A204.1 (cell line): ENCODE results near the gene KCNK2.
"Not testable (repeated sequence)": the region's sequence is repeated elsewhere in the genome, so short reads cannot be mapped to it uniquely, and the experiment has no call there.

Experiments used
- FAIRE-seq: peaks from 2 replicates; lab custom pipeline; 2012; peaks lifted over from hg19 to GRCh38; lab: Jason Lieb, UNC

KCNK2 gene

DNA sequence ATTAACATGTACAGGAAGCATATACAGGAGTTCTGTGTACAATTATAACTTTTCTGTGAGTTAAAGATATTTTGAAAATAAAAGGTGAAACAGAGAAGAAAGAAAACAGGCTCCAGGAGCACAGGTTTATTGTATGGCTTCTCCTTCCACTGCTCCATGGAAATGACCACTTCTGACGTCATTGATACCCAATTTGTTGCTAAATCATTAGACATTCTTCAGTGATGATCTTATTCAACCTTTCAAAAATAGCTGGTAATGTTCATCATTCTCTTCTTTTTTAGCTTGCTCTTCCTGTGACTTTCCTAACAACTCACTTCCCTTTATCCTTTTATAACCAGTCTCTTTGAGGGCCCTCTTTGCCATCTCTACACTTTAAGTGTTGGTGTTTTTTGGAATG, 77.8 kb downstream of the KCNK2 start:
- FAIRE-seq, result no peak

DNA sequence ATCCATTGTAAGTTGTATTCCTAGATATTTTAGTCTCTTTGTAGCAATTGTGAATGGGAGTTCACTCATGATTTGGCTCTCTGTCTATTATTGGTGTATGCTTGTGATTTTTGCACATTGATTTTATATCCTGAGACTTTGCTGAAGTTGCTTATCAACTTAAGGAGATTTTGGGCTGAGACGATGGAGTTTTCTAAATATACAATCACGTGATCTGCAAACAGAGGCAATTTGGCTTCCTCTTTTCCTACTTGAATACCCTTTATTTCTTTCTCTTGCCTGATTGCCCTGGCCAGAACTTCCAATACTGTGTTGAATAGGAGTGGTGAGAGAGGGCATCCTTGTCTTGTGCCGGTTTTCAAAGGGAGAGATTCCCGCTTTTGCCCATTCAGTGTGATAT, 80.6 kb downstream of the KCNK2 start:
- FAIRE-seq, result not testable (repeated sequence)

DNA sequence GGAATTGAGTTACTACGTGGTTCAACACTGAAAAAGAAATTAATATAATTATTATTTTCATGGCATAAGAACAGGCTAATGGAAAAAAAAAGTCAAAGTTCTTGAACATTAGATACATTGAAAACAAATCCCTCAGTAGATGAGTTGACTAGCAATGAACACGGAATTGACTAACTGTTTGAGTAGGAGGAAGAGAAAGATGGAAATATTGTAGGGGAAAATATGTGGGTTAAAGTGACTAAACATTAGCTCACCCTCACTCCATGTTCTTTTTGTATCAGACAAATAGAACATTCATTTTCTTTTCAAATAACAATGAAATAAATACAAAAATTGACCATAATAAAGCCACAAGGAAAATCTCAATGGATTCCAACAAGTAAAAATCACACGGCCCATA, 84.3 kb downstream of the KCNK2 start:
- FAIRE-seq, result no peak

DNA sequence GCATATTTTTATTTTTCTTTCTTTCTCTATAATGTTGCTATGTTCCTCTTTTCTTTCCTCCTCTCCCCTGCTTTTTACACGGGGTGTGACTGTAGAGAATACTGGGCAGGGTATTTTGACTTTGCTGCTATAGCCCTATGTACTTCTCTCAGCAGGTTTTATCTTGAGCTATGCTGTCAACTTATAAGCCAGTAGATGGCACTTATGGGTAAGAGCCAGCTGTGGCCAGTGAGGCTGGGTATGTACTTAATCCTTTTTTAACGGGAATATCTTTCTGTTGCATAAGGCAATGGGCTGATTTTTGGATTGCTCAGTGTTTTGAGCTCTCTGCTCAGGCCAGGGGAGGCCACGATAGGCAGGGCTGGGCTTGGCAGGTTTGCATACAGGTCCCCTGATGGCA, 99.0 kb downstream of the KCNK2 start:
- FAIRE-seq, result no peak

DNA sequence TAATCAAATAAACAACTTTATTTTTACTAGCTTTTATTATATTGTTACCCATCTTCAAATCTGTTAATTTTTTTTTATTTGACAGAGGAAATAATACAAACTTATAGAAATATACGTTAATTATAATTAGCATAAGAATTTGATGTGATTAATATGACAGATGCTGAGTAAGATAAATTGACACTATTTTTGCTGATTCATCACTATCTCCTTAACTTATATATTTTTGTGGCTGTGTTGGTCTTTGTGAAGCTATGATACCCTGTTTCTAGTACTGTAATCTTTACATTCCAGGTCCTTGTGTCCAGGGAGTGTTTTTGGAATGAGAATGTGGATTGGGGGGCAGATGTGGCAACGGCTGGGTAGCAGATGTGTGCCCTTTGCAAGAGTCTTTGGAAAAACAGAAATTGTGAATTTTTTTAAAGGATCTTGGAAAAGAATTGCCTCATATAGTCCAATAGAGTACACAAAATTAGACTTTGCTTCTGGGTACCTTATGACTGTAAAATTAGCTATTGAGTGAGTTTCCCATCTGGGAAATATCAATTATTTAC, 102.6 kb downstream of the KCNK2 start:
- no peak for FAIRE-seq

DNA sequence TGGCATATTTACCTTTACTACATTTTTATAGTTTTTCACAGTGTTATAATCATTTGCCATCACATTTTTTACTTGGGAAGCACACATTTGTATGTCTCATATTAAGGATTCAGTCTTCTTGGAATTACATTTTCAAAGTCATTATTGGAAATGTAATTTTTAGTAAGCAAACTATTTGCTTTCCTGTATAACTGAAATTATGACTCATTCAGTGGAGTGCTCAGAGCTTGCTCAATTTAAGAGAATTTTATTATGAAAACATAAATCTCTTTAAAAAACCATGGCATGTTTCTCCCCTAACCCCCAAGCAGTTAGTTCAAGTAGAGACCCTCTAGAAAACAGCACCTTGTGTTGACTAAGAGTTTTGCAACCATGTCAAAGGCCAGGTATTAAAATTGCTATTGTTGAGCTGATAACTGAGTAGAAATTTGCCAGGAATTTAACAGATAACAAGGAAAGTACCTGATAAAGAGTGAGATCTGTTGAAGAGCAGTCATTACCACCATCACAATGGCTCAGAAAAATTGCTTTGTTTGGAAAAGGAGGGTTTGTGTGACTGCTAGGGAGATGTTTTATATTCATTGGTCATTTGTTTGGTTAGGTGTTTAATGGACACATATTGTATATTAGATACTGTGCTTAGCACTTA, 105.9 kb downstream of the KCNK2 start:
- FAIRE-seq, result no peak

DNA sequence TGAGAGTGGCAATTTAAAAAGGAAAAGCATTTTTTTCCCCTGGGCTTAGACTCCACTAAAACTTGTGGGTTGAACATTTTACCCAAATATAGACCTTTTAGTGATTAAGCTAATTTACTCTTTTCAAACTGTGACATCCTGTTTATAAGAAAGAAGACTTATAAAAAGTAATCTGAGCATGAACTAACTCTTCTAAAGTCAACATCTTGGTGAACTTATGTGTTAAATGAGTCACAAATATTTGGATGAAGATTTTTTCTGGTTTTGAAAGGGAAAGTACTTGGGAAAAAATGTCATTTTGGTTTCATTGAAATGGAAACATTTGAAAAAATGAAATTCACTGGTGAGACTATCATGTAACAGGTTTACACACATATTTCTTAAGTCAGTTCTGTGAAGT, 109.8 kb downstream of the KCNK2 start:
- no peak for FAIRE-seq

DNA sequence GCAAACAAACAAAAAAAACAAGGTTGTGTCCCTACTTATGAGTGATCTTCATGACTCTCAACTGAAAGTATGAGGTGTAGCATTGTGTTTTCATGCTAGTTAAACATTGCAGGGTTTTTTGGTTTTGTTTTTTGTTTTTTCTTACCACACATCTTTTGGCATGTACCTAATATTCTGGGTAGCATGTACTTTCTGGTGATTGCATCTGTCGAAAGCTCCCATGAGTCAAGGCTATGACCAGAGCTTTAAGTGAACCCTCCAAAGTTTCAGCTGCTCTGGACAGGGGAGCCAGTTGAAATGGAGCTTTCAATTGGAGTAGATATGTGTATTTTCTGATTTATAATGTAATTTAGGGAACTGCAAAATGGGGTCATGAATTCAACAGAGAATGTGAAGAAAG, 115.5 kb downstream of the KCNK2 start:
- FAIRE-seq, result no peak

DNA sequence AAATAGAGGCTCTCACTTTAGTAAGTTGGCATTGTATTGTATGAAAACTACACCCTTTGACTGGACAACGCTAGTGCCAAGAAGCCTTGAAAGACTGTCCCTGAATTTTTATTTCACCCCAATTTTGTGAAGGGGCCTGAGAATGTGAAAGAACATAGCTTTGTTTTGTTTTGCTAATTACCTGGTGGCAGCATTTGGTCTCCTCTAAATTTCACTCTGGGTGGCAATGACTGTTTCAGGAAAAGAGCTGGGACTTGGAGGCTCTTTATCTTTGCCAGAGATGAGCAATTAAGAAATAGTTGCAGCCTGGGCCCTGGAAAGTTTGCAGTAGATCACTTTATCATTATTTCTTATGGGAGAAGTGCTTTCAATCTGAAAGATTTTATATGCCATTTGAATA, 117.6 kb downstream of the KCNK2 start:
- no peak for FAIRE-seq

DNA sequence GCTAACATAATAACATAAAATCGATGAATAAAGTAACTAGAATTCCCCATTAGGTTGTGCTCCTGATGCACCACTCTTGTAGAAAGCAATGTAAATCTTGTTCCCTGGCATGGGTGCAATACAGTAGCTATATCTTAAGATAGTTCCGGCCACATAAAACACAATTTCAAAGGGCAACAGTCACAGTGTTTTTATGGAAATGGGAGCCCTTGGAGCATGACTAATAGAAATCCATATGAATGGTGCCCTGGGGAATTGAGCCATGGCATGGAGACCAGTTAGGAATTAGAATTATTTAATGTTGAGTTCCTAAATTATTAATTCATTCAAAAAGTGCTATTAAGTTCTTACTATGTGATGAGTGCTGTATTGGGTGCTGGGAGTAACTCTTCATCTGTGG, 118.7 kb downstream of the KCNK2 start:
- FAIRE-seq, result no peak

DNA sequence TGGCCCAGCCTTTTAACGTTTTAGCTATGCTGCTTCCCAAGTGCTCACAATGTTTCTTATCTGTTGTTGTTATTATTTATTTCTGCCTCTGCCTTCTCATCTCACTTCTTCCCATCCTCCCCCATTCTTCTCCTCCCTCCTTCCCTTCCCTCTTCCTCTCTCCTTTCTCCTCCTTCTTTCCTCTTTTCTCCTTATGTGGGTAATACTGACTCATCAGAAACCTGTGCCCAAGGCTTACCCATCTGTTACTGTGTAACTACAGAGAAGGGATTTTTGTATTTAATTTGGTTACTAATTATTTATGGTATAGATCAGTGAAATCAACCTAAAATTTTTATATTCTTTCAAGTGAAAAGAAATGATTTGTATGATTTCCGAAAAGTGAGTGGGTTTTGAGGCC, 120.3 kb downstream of the KCNK2 start:
- FAIRE-seq, result no peak

DNA sequence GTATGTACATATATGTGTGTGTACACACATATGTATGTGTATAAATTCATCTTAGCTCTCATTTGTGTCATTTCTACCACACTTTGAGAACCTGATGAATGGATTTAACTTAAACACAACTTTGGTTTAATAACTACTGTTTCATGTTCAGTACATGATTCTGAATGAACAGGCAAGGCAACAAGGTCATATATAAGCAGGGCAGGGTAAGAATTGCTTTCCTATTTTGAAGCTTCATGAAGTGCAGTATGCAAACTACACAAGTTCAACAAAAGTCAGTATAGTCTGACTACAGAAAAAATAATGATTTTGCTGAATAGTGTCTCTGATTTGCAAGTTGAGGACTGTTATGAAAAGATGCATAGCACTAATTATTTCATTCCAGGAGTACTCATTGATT, 127.6 kb downstream of the KCNK2 start:
- FAIRE-seq, result no peak

DNA sequence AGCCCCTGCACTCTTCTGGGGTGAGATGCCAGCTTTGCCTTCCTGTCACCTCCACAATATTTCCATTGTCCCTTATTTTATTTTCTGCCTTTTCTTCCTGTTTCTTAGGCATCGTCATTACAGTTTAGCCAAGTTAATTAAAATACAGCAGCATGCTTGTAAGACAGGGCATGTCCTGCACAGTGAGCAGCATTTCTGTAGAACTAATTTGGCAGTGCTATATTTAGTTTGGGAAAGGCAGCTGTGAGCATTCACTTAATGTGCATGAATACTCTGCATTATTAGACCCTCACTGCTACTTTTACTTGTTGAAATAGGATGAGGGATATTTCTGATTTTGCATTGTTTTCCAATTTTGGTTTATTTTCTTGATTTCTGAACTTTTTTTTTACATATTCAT, 133.3 kb downstream of the KCNK2 start:
- no peak for FAIRE-seq

DNA sequence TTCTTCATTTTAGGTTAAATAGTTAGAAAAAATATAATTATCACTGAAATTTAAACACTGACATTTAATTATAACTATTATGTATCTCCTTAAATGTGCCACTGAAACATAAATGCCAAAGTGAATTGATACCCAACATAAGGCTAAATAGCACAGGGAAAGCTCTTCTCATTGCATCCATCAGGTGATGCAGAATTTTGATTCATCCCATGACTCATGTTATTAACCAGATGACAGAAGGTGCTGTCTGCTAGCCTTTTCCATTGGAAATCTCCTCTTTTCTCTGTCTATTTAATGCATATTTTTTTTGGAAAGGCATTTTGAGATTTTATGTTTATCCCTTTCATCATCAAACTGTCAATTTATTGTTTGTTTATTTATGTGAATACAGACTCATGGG, 136.8 kb downstream of the KCNK2 start:
- no peak for FAIRE-seq

DNA sequence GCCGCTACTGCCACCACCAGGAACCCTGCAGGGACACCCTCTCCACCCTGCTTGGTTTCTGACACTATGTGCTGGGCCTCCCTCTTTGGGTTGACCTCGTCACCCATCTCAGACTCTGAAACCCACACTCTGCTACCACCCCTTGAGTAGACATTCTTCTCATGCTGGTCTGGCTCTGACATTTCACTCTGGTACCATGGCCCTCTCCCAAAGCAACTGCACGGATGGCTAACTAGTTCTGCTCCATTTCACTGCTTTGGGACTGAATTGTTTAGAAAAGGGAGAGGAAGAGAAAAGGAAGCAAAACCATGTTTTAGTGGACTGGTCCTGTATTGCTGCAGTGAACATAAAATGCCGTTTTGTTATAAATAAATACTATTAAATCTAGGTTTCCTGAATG, 137.8 kb downstream of the KCNK2 start:
- FAIRE-seq, result no peak

DNA sequence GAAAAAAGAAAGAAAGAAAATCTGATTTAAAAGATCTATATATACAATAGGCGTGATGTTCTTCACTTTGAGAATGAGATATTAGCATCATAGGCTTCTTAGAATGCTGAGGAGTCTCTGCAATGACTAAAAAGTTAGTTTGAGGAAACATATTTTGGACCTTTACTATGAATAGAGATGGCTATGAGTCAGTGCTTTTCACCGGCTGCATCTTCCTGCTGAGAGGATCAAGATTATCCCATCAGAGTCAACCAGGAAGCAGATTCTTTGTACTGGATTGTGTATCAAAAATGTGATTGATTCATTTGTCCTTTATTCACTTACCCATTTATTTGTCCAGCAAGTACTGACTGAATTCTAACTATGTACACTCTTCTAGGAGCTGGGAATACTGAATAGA, 144.2 kb downstream of the KCNK2 start:
- no peak for FAIRE-seq

DNA sequence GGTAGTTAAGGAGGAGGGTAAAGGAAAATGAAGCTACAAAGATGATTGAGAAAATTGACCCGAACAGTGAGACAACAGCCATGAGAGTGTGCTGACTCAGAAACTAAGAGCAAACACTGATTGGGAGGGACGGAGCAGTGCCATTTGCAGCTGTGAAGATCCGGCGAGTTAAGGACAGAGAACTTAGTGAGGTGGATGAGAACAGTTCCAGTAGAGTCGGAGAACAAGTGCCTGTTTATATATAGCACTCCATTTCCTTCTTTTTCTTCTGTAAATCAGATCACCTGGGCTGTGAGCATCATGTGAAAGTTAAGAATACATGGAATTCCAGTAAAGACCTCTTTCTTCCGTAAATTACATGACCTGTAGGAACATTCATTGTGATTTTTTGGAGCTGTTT, 145.7 kb downstream of the KCNK2 start:
- FAIRE-seq, result no peak

DNA sequence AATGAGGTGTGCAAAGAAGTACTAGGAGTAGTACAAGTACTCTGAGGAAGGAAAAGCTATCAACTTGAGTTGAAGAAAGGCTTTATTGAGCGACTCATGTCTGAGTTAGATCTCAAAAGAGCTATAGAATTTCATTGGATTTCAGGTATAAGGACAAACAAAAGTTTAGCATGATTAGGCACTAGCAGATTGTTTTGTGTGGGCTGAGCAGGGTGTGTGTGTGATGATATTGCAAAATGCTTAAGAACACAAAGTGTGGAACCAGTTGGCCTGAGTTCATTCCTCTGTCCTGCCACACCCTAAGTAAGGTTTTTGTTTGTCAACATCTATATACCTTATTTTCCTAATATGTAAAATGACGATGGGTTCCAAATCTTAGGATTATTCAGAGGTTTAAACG, 158.9 kb downstream of the KCNK2 start:
- FAIRE-seq, result no peak

DNA sequence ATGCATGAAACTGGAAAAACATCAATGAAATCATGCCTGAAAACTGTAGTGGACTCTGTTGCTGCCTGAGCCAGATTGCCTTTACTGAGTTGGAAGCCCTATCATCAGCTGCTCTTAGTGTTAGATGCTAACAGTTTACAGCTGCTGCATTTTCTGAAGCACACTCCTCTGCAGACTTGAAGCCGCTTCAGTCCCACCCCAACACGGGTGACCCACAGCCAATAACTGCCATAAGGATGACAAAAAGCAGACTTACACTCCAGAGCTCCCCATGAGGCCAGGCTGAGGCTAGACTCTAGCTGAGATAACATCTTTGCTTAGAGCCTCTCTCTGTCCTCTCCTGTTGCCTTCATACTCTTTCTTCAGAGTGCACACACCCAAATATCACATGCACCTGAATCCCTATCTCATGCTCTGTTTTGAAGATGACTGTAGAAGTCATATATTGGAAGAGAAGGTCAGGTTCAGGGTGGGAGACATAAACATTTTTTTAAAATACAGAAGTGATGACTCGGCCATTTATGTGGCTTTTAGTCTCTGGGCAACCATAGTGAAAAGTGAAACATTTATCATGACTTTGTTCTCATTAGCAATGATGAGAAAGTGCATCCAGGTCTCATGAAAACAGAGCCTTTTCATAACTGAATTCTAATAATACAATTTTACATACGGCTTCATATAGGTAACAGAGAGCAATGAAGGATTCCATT, 161.0 kb downstream of the KCNK2 start:
- no peak for FAIRE-seq

DNA sequence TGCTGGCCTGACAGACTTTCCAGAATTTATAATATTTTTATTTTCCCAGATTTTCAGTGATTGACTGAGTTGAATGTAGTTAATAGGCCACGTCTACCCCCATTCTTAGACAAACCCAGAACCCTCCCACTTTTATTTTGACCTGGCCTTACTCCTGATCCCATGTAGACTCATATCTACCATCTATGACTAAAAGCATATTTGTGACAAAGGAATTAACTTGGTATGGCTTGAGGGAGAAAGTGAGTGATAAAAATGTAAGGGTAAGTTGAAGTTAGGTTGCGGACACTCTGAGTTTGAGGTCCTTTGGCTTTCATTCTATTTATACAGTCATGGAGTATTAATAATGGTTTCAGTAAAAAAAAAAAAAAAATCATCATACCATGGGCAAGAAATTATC, 168.4 kb downstream of the KCNK2 start:
- FAIRE-seq, result no peak

DNA sequence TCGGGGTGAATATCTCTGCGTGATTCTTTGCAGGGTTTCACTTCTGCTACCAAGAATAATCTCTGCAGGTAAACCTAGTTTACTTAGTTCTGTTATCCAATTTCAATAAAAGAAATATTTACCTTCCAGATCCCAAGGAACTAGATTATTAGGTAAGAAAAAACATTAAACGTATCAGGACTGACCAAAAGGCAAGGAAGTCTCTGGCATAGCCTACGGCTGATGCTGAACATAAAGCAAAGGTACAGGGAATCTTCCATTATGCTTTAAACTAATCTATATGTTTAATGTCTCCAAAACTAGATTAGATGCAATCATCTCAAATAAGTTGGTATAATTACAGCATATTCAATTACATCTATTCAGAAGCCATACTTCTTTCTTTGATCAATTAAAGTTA, 168.9 kb downstream of the KCNK2 start:
- FAIRE-seq, result no peak

DNA sequence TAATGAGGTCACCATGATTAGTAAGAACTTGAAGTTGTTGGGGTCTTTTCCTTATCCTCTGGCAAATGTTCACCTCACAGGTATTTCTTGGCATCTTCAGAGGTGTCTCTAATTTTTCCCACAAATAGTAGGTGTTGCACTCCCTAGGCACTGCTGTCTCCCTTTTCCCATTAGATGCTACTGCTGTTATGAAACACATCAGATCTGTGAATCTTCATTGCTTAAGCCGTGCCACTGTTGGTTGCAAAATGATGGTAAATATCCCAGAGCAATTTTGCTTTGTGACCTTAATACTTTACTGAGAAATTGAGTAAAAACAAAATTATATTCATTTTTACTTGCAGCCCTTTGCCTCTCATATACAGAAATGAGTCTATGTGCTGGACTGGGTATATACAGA, 169.6 kb downstream of the KCNK2 start:
- no peak for FAIRE-seq

DNA sequence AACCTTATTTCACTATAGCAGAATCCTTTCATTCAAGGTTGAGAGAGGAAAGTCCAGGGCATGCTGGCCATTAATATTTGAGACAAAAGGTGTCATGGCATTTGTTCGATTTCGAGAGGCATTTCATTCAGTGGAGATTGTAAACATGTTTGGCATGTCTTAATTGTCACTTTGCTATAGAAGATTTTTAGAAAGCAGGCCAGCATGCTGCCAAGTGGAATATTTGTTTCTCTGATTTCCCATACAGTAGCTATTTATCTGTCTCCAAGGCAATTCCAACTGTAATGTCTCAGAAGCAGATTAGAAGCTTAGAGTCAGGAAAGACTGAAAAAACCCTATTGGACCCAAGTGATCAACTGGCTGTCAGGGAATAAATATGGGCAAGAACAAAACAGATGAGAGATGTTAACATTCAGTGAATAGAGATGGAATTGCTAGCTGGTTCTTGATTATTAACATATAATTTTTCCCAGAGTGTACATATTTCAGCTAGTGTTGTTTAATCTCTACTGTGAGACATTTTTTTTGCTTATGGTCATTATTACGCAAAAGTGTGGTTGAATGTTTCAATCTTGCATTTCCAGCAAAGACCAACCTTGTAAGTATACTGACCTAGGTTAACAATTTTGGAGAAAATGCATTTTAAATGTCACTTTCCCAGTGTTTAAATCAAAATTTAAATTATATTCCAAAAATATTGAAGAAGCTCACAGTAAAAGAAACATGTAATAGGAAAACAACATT, 174.6 kb downstream of the KCNK2 start:
- FAIRE-seq, result no peak
